Activated effector memory CD4-positive, alpha-beta T cell treated with anti-CD3 and anti-CD28 coated beads, Interleukin-2, amount 50 U/mL, for 16 hours (primary cell): Measurements from ENCODE around the gene STEAP2.

ENCODE experiments used
- DNase-seq: peaks from one replicate; pipeline ENCODE4 v3.0.0-alpha.2; 2020

STEAP2 gene

DNA sequence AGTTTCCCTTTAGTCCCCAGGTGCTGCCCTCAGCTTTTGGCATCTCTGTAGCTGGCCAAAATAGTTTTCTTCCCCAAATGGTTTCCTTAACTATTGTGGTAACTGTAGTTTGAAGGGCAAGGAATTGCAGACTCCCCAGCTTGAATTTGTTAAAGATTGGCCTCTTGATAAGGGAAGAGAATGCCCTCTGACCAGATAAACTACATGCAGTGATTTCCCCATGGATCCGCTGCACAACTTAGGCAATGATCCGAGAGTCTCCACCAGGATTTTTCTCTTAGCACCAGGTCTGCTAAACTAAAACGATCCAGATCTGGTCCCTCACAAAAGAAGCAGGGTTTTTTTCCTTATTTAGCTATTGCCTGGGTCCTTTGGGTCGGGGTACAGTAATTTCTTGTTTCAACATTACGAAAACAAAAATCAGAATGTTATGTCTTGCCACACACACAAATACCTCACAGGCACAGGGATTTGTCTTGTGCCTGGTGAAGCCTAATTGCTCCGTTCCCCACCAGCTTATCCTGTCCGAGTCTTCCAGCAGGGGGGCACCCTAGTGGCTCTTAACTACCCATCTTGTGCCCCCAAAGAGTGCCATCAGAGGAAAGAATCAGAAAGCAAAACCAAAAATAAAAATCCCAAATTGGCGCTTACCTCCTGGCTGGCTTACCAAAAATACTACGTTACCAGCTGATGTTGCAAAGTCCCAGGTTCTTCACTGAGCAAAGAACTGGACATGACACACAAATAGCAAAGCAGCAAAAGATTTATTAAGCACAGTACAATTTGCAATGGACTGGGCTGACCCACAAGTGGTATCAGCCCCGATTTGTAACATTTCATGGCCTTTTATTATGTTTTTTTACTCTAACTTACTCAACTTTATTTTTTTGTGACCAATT is 16.4 kb upstream of the STEAP2 start:
- DNase-seq, result no peak

DNA sequence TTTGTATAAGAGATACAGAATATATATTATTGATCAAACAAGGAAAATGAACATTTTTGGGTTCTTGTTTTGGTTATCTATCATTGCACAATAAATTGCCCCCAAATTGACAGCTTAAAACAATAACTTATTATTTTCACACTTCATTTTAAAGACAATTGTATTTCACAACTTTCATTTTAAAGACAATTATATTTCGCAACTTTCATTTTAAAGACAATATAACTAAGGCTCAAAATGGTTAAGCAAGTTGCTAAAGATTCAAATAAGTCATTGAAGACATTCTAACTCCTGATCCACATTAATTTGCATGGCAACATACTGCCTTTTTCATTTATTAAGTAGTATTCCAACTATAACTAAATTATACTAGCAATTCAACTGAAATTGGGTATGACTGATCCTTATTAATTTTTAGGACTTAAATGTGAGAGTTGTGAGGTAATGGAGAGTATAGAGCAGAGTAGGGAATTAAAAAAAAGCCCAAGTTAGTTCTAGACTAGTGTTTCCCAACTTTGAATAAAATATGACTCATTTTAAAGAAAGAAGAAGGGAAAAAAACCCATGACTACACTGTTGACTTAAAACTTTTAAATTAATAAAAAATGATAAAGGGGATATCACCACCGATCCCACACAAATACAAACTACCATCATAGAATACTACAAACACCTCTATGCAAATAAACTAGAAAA is 9.9 kb upstream of the STEAP2 start:
- DNase-seq, result no peak

DNA sequence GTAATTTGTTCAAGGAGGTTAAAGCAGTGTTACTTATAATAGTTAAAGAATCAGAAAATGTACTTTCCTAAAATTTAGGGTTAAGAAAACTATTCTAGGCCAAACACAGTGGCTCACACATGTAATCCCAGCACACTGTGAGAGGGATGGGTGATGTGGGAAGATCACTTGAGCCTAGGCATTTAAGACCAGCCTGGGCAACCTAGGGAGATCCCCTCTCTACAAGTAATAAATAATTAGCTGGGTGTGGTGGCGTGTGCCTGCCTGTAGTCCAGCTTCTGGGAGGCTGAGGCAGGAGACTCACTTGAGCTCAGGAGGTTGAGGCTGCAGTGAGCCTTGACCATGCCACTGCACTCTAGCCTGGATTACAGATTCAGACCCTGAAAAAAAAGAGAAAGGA is 3.6 kb upstream of the STEAP2 start:
- DNase-seq, result no peak

DNA sequence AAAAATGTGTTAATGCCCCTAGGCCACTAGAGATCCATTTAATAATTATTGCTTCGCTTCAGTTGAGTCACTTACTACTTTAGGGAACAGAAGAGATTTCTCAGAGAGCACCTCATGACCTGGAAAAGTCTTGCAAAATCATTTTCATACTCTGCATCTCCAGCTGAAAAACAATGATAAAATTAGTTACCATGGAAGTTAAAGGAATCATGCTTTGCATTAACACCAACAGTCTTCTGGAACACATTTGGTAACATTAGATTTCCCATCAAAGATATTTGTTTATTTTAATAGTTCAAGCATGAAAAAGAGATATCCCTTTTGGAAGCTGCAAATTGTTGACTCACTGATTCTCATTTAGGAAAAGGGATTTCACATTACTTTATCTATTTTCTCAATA is 1.8 kb upstream of the STEAP2 start:
- no peak for DNase-seq

DNA sequence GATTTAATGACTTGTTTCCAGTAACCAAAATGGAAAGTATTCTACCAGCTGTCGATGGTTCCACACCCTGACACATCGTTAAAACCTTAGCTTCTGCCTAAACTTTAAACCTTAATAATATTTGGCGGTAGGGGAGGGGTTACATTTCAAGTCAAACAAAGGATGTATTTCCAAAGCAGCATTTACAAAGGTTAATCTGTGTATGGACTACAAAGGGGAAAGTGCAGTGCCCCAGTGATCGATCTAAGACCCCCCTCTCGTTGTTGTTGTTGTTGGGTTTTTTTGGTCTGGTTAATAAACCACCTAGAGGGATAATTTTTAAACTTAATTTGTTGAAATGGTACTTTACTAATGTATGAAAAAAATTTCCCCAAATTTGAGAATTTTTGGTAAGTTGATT is 1.1 kb upstream of the STEAP2 start:
- DNase-seq, result no peak

DNA sequence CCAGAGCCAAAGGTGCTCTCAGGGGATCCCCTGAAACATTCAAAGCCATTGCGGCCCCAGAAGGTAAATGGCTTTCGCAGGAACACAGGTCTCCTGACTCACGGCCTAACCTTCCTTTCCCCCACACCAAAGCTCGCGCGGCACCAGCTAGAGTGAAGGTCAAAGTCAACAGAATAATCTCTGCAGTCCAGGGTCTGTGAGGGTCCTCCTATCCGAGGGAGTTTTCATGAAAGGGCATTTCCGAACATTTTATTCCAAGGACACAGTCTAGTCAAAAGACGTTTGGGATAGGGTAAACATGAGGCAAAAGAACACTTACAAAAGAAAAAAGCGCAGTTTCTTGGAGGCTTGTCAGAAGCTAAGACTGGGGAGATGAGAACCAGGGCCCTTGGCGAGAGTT is 559 bp upstream of the STEAP2 start:
- no peak for DNase-seq

DNA sequence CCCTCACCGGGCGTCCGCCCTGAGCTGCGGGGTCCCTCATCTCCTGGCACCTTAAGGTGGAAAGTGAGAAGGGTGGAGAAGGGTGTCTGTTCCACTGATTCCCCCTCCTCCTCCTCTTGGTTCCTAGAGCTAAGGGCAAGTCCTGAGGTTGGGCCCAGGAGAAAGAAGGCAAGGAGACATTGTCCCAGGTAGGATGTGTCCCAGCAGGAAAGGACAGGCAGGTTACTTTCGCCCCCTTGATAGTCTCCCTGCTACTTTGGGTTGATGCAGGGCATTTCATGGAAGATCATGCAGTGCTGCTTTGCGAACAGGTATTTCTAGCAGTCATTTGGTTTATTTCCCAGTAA is 582 bp downstream of the STEAP2 start:
- DNase-seq, result no peak

DNA sequence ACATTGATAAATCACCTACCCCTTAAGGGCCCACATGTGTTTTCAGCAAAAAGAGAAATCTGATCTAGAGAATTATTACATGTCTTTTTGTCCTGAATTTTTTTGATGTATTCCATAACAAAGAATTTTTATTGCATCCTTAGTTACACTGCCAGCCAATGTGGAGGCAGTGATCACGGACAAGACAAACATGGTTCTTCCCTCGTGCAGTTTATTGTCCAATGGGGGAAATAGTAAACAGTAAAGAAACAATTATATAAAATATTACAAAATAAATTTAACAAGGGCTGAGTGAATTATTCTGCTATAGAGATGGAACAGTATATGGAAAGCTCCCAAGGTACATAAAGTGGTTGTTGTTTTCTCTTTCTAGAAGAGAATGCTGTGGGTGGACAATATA is 2.0 kb downstream of the STEAP2 start:
- no peak for DNase-seq

DNA sequence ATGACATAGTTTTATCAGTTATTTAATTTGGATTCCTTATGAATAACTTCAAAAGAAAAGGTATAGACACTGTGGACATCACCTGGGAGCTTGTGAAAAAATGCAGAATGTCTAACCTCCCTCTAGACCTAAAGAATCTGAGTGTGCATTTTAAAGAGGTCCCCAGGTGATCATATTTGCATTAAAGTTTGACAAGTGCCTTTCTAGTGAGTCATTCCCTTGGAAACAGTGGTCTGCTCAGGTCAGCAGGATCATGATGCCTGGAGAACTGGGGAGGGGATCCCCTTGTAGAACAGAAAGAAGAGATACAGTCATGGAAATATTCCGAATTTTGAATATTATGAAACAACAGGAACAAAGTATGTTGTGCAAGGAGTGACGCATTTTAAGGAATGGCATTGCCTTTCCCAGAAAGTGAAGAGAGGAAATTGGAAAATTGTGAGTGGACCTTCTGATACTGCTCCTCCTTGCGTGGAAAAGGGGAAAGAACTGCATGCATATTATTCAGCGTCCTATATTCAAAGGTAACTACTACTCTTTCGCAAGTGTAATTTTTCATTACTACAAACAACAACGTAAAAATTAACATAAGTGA is 4.6 kb downstream of the STEAP2 start:
- DNase-seq, result no peak

DNA sequence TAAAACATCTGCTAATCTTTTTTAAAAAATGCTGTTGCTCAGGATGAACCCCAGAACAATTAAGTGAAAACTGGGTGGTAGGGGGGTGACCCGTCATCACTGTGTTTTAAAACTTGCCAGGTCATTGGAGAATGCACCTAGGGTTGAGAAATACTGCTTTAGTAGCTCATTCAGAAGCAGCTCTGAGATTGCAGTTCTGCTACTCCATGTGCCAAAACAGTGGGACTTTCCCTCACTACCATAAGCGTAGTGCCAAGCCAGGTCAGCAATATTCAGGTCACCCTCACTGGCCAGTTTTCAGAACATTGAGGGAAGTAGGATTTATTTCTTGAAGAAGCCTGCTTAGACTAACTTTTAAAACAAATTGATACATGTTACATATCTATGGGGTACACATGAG is 5.2 kb downstream of the STEAP2 start:
- no peak for DNase-seq

DNA sequence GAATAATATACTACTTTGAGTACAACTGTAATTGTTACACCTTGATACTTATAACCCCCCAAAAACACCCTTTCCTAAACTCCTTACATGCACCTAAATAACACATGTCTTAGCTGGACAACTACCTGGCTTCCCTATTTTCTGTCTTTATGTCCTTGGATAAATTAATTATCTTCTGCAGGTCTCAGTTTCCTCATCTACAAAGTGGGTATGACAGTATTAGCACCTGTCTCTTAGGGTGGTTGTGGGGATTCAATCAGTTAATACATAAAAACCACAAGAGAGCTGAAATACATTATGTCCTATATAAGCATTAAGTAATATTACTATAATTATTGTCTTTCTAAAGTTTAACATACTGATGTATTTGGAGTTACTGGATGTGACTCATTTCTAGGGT is 10.8 kb downstream of the STEAP2 start:
- DNase-seq, result no peak

DNA sequence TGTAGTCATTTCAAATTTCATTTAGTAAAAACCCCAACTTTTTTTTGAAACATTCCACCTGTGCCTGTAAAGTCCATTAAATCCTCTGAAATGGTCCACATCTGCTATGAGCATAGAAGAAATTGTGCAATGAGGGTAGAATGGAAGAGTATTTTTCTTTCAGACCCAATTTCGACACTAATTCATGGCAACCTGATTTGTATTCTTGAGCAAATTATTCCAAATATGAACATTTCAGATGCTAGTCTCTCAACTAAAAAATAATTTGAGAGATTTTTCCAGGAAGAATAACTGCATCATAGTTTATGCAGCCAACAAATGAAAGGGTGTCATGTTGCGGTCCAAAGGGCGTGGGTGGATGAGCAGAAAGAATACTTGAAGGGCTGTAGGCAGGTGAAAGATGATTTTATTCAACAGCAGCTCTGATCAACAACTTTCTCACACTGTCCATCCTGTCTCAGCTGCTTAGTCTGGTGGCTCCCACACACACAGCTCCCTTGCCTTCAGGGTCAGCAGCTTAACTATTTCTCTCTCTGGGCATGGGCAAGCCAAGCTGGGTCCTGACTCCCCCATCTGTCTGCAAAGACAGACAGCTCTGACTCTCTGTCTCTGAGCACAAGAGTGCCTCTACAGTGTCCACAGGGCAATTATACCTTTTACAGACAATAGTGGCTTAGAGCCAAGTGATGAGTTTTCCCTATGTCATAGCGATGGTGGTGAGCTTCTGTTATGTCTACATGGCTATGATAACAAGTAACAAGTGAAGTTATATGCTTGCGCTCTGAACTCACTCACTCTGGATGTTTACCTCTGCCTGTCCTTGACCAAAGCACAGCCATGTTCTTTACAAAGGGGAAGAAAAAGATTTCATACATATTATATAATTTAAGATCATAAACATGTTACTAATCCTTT is 11.5 kb downstream of the STEAP2 start:
- no peak for DNase-seq

DNA sequence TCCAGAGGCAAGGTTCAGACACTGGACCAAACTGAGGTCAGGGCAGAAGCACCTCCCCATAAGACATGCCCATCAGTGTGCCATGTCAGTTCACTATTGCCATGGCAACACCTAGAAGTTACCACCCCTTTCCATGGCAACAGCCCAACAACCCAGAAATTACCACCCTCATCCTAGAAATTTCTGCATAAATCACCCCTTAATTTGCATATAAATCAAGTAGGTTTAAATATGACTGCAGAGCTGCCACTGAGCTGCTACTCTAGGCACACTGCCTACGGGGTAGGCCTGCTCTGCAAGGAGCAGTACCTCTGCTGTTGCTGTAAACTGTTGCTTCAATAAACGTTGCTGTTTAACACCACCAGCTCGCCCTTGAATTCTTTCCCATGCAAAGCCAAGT is 12.7 kb downstream of the STEAP2 start:
- DNase-seq, result no peak

DNA sequence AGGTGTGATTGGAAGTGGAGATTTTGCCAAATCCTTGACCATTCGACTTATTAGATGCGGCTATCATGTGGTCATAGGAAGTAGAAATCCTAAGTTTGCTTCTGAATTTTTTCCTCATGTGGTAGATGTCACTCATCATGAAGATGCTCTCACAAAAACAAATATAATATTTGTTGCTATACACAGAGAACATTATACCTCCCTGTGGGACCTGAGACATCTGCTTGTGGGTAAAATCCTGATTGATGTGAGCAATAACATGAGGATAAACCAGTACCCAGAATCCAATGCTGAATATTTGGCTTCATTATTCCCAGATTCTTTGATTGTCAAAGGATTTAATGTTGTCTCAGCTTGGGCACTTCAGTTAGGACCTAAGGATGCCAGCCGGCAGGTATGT is 13.6 kb downstream of the STEAP2 start:
- no peak for DNase-seq

DNA sequence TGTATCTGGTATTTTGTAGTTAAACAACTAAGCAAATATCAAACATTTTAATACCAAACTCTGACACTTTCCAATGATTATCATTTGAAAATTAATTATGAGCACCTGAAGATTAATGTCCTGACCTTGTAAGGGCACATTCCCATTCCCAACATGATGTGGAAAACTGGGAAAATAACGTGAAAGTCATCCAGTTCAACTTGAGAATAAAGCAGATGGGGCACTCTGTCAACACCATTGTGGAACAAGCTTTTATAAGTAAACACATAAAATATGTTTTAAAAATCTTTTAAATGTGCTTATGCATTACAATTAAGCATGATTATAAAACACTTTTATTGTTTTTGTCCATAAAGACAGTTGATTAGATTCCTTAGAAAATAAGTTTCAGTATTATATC is 14.1 kb downstream of the STEAP2 start:
- no peak for DNase-seq

DNA sequence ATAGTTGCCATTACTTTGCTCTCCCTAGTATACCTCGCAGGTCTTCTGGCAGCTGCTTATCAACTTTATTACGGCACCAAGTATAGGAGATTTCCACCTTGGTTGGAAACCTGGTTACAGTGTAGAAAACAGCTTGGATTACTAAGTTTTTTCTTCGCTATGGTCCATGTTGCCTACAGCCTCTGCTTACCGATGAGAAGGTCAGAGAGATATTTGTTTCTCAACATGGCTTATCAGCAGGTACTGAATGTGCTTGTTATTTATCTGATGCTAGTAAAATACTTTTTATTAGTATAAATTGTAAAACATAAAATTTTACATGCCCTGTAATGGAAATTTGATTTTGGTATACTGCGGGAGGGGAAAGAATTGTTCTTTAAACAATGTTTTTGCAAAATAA is 15.7 kb downstream of the STEAP2 start:
- DNase-seq, result no peak

DNA sequence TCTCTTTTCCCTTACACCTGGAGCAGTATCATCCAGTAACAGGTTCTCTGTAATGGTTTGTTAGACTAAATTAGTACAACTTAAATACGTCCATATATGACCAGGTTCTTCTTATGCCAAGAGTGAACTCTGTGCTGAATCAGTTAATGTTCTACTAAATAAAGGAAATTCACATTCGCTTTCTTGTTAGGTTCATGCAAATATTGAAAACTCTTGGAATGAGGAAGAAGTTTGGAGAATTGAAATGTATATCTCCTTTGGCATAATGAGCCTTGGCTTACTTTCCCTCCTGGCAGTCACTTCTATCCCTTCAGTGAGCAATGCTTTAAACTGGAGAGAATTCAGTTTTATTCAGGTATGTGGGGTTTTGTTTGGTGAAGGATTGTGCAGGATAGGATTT is 18.1 kb downstream of the STEAP2 start:
- DNase-seq, result no peak

DNA sequence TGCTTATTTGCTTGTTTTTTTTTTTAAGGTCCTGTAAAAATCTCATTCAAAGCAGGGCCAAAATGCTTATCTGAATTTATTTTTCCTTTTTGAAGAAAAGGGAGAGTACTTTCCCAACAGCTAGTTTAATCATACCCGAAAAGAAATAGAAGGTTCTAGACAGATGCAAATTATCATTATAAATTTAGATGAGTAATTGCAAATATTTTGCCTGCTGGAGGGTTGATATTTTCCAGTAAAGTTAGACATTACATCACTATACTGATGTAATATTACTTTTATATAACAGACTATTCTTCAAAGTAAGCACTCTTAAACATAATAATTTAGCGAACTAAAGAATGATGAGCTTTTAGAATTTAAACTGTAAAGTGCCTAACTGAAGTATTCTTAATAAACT is 19.3 kb downstream of the STEAP2 start:
- no peak for DNase-seq

DNA sequence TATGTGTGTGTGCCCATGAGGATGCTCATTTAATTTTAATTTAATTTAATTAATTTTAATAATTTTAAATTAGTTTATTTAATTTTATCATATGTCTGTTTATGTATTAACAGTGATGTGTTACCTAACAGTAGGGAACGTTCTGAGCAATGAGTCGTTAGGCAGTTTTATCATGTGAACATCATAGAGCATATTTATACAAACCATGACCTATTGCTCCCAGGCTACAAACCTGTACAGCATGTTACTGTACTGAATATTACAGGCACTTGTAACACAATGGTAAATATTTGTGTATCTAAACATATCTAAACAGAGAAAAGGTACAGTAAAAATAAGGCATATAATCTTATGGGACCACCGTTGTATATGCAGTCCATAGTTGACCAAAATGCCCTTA is 19.8 kb downstream of the STEAP2 start:
- no peak for DNase-seq

DNA sequence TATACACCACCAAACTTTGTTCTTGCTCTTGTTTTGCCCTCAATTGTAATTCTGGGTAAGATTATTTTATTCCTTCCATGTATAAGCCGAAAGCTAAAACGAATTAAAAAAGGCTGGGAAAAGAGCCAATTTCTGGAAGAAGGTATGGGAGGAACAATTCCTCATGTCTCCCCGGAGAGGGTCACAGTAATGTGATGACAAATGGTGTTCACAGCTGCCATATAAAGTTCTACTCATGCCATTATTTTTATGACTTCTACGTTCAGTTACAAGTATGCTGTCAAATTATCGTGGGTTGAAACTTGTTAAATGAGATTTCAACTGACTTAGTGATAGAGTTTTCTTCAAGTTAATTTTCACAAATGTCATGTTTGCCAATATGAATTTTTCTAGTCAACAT is 20.9 kb downstream of the STEAP2 start:
- no peak for DNase-seq

DNA sequence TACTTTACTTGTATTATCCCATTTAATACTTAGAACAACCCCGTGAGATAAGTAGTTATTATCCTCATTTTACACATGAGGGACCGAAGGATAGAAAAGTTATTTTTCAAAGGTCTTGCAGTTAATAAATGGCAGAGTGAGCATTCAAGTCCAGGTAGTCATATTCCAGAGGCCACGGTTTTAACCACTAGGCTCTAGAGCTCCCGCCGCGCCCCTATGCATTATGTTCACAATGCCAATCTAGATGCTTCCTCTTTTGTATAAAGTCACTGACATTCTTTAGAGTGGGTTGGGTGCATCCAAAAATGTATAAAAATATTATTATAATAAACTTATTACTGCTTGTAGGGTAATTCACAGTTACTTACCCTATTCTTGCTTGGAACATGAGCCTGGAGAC is 22.0 kb downstream of the STEAP2 start:
- no peak for DNase-seq

DNA sequence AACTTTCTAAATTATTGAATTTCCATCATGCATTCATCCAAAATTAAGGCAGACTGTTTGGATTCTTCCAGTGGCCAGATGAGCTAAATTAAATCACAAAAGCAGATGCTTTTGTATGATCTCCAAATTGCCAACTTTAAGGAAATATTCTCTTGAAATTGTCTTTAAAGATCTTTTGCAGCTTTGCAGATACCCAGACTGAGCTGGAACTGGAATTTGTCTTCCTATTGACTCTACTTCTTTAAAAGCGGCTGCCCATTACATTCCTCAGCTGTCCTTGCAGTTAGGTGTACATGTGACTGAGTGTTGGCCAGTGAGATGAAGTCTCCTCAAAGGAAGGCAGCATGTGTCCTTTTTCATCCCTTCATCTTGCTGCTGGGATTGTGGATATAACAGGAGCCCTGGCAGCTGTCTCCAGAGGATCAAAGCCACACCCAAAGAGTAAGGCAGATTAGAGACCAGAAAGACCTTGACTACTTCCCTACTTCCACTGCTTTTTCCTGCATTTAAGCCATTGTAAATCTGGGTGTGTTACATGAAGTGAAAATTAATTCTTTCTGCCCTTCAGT is 25.3 kb downstream of the STEAP2 start:
- no peak for DNase-seq

DNA sequence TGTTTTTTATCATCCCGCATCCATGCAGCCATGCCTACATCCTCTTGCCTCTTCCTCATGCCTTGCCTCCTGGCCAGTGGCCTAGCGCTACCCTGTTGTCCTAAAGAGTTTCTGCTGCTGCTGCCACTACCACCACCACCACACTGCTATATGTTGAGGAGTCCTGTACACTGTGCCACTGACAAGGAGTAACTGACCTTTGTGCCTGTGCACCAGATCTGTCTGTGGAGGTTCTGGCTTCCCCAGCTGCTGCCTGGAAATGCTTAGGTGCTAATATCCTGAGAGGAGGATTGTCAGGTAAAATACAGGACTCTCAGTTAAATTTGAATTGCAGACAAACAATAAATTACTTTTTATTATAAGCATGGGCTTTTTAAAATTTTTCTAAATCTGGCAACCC is 26.5 kb downstream of the STEAP2 start:
- no peak for DNase-seq
